Measurements from ENCODE around the gene KCTD16.

Gene KCTD16

GRCh38 chr5:144170276-144171024, at the start of gene KCTD16, which contains the start of gene YIPF5:
TSS of gene KCTD16 (plus strand) at chr5:144170873.
TSS of gene YIPF5 (minus strand) at chr5:144170659. CDS start at chr5:144169955, 704 bp downstream.
- H3K4me3 ChIP-seq (ENCODE audit: low read depth, low read length), result peak within 1 kb of the TSS; percentile 87
- TF ChIP-seq CTCF (IDR thresholded peaks at IDR 0.05; ENCODE audit: low read depth, low read length), result no peak

- TF ChIP-seq CTCF (IDR thresholded peaks at IDR 0.05; ENCODE audit: low read depth, low read length), result no peak
- H3K4me3 ChIP-seq (ENCODE audit: low read depth, low read length), result no peak overlapping the region
Measured at GRCh38 chr5:144121577-144121976, 49.1 kb upstream of the KCTD16 start.

GRCh38 chr5:144122081-144122480, 48.6 kb upstream of the KCTD16 start:
- no peak overlapping the region for H3K4me3 ChIP-seq (ENCODE audit: low read depth, low read length)
- no peak for TF ChIP-seq CTCF (IDR thresholded peaks at IDR 0.05; ENCODE audit: low read depth, low read length)

GRCh38 chr5:144122641-144123040, 48.0 kb upstream of the KCTD16 start:
- H3K4me3 ChIP-seq (ENCODE audit: low read depth, low read length), result no peak overlapping the region
- TF ChIP-seq CTCF (IDR thresholded peaks at IDR 0.05; ENCODE audit: low read depth, low read length), result no peak

- no peak for TF ChIP-seq CTCF (IDR thresholded peaks at IDR 0.05; ENCODE audit: low read depth, low read length)
- H3K4me3 ChIP-seq (ENCODE audit: low read depth, low read length), result no peak overlapping the region
Measured at GRCh38 chr5:144125163-144125726, 45.4 kb upstream of the KCTD16 start.

GRCh38 chr5:144126707-144127106, 44.0 kb upstream of the KCTD16 start:
- TF ChIP-seq CTCF (IDR thresholded peaks at IDR 0.05; ENCODE audit: low read depth, low read length), result no peak
- H3K4me3 ChIP-seq (ENCODE audit: low read depth, low read length), result no peak overlapping the region

- H3K4me3 ChIP-seq (ENCODE audit: low read depth, low read length), result no peak overlapping the region
- no peak for TF ChIP-seq CTCF (IDR thresholded peaks at IDR 0.05; ENCODE audit: low read depth, low read length)
Measured at GRCh38 chr5:144128844-144129243, 41.8 kb upstream of the KCTD16 start.

Data from WI38 (cell line).